ENCODE measurements around the gene ZNF385A. TPM values are rescaled to one million over a fixed set of nuclear protein-coding genes. Genes with fewer than 3 reads are reported as not detected.

The ZNF385A gene
- total RNA-seq, 4 donors from 2014 or later = 8.8 to 53.9 (median 21.1) TPM

GRCh38 chr12:54377007-54377406 is 7.5 kb downstream of the ZNF385A start:
- TF ChIP-seq, protein P1, sequence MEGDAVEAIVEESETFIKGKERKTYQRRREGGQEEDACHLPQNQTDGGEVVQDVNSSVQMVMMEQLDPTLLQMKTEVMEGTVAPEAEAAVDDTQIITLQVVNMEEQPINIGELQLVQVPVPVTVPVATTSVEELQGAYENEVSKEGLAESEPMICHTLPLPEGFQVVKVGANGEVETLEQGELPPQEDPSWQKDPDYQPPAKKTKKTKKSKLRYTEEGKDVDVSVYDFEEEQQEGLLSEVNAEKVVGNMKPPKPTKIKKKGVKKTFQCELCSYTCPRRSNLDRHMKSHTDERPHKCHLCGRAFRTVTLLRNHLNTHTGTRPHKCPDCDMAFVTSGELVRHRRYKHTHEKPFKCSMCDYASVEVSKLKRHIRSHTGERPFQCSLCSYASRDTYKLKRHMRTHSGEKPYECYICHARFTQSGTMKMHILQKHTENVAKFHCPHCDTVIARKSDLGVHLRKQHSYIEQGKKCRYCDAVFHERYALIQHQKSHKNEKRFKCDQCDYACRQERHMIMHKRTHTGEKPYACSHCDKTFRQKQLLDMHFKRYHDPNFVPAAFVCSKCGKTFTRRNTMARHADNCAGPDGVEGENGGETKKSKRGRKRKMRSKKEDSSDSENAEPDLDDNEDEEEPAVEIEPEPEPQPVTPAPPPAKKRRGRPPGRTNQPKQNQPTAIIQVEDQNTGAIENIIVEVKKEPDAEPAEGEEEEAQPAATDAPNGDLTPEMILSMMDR (IDR thresholded peaks at IDR 0.05; ENCODE audit: low read depth) = no peak

GRCh38 chr12:54376596-54376995 is 7.9 kb downstream of the ZNF385A start:
- TF ChIP-seq, protein P1 (IDR thresholded peaks at IDR 0.05; ENCODE audit: low read depth) = no peak

DNA sequence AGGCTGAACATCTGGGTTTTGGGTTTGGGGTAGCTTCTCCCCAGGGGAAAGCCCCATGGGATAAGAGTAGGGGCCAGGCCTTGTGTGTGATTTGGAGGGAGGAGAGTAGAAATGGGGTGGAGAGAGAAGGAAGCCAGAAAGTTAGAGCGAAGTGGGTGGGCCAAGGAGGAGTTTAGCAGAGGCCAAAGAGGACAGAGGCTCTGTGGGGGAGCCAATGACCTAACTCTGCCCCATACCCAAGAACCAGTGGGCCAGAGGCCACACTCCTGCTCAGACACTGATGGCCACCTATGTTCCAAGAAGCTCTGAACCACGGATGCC is 9.3 kb downstream of the ZNF385A start:
- TF ChIP-seq, protein P1 (IDR thresholded peaks at IDR 0.05; ENCODE audit: low read depth) = no peak

- TF ChIP-seq, protein P1 (IDR thresholded peaks at IDR 0.05; ENCODE audit: low read depth) = no peak
These were observed 9.8 kb downstream of the ZNF385A start for GRCh38 chr12:54374562-54375258.

GRCh38 chr12:54373649-54374561 is 10.6 kb downstream of the ZNF385A start:
- TF ChIP-seq, protein P1 (IDR thresholded peaks at IDR 0.05; ENCODE audit: low read depth) = no peak

DNA sequence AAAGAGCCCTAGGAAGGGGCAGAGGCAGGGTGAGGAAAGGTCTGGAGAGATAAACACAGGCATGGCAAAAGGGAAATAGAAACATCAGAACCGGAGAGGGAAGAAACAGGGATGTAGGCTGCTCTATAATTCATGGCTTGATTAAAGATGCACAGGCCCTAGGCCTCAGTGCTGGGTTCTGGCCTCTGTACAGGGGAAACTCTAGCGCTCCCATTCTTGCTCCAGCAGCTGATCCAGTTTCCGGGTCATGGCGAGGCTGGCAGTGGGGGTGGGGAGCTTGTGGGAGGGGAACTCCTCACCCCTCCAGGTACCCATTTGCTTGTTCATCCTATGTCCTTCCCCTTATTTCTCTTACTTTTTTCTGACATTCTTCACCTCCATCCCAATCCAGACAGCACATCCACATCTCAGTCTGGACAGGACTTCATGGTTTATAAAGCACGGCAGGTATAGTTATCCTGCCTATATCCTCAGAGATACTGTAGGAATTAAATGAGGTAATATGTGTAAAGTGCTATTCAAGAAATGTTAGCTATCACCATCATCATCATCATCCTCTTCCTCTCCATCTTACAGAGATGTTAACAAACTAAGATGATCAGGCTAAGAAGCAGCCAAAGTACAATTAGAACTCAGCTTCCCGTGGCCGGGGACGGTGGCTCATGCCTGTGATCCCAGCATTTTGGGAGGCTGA is 12.3 kb downstream of the ZNF385A start:
- TF ChIP-seq, protein P1 (IDR thresholded peaks at IDR 0.05; ENCODE audit: low read depth) = no peak

Data from subcutaneous adipose tissue (tissue), 4 donors.